Upper lobe of left lung (tissue), 4 donors: ENCODE results near the gene NPRL2.

Source experiments
- POLR2A ChIP-seq, 4 donors: fragments of 450-650 bp; IDR thresholded peaks; one replicate each; pipeline ENCODE4 v1.5.1; 2016 to 2017; ENCODE audit warnings: antibody characterized with exemption in 4 of 4, mild to moderate bottlenecking in 2 of 4
- TF ChIP-seq, protein P1 (sequence below), 6 experiments: fragments of 450-650 bp in 4 of 6; fragments of 200-600 bp in 2 of 6; sonication (generic) in 2 of 6; IDR thresholded peaks; one replicate each; pipeline ENCODE4 v1.5.1; 2016 to 2019; ENCODE audit warnings: antibody characterized with exemption in 6 of 6

DNA sequence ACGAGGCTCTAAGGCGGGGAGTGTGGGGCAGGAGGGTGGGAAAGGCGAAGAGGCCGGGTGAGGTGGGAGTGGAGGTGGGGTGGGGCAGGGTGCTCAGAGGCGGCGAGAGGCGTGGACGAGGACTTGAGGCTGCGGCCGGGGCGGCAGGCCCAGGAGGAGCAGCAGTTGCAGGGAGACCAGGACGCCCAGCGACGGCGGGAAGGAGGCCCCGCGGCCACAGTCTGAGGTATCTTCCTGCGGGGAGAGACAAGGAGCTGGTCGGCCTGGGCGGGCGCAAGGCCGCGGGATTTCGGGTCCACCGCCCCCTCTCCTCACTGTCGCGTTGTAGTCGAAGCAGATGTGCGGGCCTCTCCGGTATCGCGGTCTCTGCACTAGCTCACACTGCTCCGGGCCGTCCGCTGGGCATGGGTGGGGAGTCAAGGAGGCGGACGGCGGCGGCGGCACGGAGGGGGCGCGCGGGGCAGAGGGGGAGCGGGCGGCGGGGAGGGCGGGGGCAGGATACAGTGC lies 14.1 kb upstream of the NPRL2 start:
- TF ChIP-seq, protein P1, sequence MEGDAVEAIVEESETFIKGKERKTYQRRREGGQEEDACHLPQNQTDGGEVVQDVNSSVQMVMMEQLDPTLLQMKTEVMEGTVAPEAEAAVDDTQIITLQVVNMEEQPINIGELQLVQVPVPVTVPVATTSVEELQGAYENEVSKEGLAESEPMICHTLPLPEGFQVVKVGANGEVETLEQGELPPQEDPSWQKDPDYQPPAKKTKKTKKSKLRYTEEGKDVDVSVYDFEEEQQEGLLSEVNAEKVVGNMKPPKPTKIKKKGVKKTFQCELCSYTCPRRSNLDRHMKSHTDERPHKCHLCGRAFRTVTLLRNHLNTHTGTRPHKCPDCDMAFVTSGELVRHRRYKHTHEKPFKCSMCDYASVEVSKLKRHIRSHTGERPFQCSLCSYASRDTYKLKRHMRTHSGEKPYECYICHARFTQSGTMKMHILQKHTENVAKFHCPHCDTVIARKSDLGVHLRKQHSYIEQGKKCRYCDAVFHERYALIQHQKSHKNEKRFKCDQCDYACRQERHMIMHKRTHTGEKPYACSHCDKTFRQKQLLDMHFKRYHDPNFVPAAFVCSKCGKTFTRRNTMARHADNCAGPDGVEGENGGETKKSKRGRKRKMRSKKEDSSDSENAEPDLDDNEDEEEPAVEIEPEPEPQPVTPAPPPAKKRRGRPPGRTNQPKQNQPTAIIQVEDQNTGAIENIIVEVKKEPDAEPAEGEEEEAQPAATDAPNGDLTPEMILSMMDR (IDR thresholded peaks at IDR 0.05): no peak
- TF ChIP-seq POLR2A (IDR thresholded peaks at IDR 0.05): no peak
